IMR-90 (cell line): ENCODE data around the gene TSGA10. TPM values are rescaled to one million over a fixed set of nuclear protein-coding genes. Genes with fewer than 3 reads are reported as not detected.

Experiments used
- ATAC-seq: fragments of 200-7000 bp; cut with Tn5 transposase; 2 replicates; pipeline ENCODE4 v1.9.1; 2020; ENCODE audit warnings: low read depth, mild to moderate bottlenecking, moderate library complexity
- BruUV-seq: library from RNA; stranded (reverse); fragments of 400-500 nt; replicated peaks from 2 replicates; lab custom pipeline; 2021; lab: Mats Ljungman, UMichigan
- CTCF ChIA-PET: fragments of 300-600 bp; formaldehyde crosslinking; extraction: SDS; loops from one replicate; lab custom pipeline; 2021; ENCODE audit warnings: antibody characterized with exemption; lab: Yijun Ruan, JAX
- POLR2A ChIA-PET: fragments of 300-600 bp; sonication (Branson Sonifier 250); formaldehyde crosslinking; loops from one replicate; lab custom pipeline; 2022; ENCODE audit warnings: antibody characterized with exemption; ENCODE audit not compliant: unreplicated experiment; lab: Charles Lee
- DNase-seq: peaks from one replicate; pipeline ENCODE4 v3.0.0; 2013
- H2AFZ ChIP-seq: replicated peaks from 2 replicates; pipeline ENCODE3; 2013; ENCODE audit warnings: low read length, mild to moderate bottlenecking; ENCODE audit not compliant: poor library complexity
- H2AK5ac ChIP-seq: 2 replicates; pipeline ENCODE4 v1.6.1; 2013; ENCODE audit warnings: low read depth, low read length, inconsistent platforms
- H2AK9ac ChIP-seq: replicated peaks from 2 replicates; pipeline ENCODE3; 2013; ENCODE audit warnings: mild to moderate bottlenecking, low read depth, low read length, moderate library complexity; ENCODE audit not compliant: poor library complexity
- H2BK120ac ChIP-seq: 2 replicates; pipeline ENCODE4 v1.6.1; 2013; ENCODE audit warnings: low read depth, low read length, inconsistent platforms
- H2BK15ac ChIP-seq: 3 replicates; pipeline ENCODE4 v1.6.1; 2013; ENCODE audit warnings: low read depth, low read length, inconsistent platforms
- H2BK20ac ChIP-seq: 2 replicates; pipeline ENCODE4 v1.6.1; 2013; ENCODE audit warnings: low read depth, mild to moderate bottlenecking, inconsistent platforms, low read length, moderate library complexity
- H2BK5ac ChIP-seq: 2 replicates; pipeline ENCODE4 v1.6.1; 2013; ENCODE audit warnings: mild to moderate bottlenecking, low read depth, low read length, inconsistent platforms; ENCODE audit not compliant: poor library complexity, severe bottlenecking
- H3K14ac ChIP-seq: replicated peaks from 2 replicates; pipeline ENCODE4 v1.6.1; 2013; ENCODE audit warnings: low read depth, low read length, inconsistent platforms
- H3K18ac ChIP-seq: 2 replicates; pipeline ENCODE4 v1.6.1; 2013; ENCODE audit warnings: low read depth, low read length, control low read depth
- H3K23ac ChIP-seq: 2 replicates; pipeline ENCODE4 v1.6.1; 2013; ENCODE audit warnings: low read depth, low read length, inconsistent platforms
- H3K27ac ChIP-seq: 2 replicates; pipeline ENCODE4 v1.5.1; 2013; ENCODE audit warnings: mild to moderate bottlenecking, control low read depth, low read length; ENCODE audit not compliant: insufficient read depth
- H3K27me3 ChIP-seq: 2 replicates; pipeline ENCODE4 v1.6.1; 2013; ENCODE audit warnings: low read length; ENCODE audit not compliant: control insufficient read depth, insufficient read depth
- H3K36me3 ChIP-seq: 2 replicates; pipeline ENCODE4 v1.6.1; 2013; ENCODE audit warnings: low read length, mixed read lengths; ENCODE audit not compliant: control insufficient read depth, insufficient read depth
- H3K4ac ChIP-seq: 2 replicates; pipeline ENCODE4 v1.6.1; 2013; ENCODE audit warnings: low read depth, low read length, inconsistent platforms
- H3K4me1 ChIP-seq: 2 replicates; pipeline ENCODE4 v1.6.1; 2013; ENCODE audit warnings: low read length, mixed read lengths; ENCODE audit not compliant: control insufficient read depth, insufficient read depth
- H3K4me2 ChIP-seq: 2 replicates; pipeline ENCODE4 v1.6.1; 2013; ENCODE audit warnings: low read depth, mild to moderate bottlenecking, control low read depth, low read length, moderate library complexity
- H3K4me3 ChIP-seq: 2 replicates; pipeline ENCODE4 v1.5.1; 2013; ENCODE audit warnings: low read depth, mild to moderate bottlenecking, control low read depth, low read length, moderate library complexity; ENCODE audit not compliant: insufficient read depth
- H3K56ac ChIP-seq: 2 replicates; pipeline ENCODE4 v1.6.1; 2013; ENCODE audit warnings: low read length, inconsistent platforms; ENCODE audit not compliant: insufficient read depth; ENCODE audit errors: extremely low read depth
- H3K79me1 ChIP-seq, 2 experiments: 2 replicates each; pipeline ENCODE4 v1.6.1; 2013; ENCODE audit warnings: low read length in 2 of 2, inconsistent platforms in 1 of 2, low read depth in 1 of 2
- H3K9ac ChIP-seq: 2 replicates; pipeline ENCODE4 v1.6.1; 2013; ENCODE audit warnings: low read depth, low read length, control low read depth
- H3K9me1 ChIP-seq: 2 replicates; pipeline ENCODE4 v1.6.1; 2013; ENCODE audit warnings: low read length, inconsistent platforms; ENCODE audit not compliant: insufficient read depth
- H3K9me3 ChIP-seq: 2 replicates; pipeline ENCODE4 v1.6.1; 2013; ENCODE audit warnings: low read length; ENCODE audit not compliant: control insufficient read depth, insufficient read depth
- H4K20me1 ChIP-seq: 2 replicates; pipeline ENCODE4 v1.6.1; 2013; ENCODE audit warnings: low read length, inconsistent platforms; ENCODE audit not compliant: insufficient read depth
- H4K5ac ChIP-seq: 2 replicates; pipeline ENCODE4 v1.6.1; 2013; ENCODE audit warnings: mild to moderate bottlenecking, low read depth, low read length, control low read depth
- H4K8ac ChIP-seq, 2 experiments: 2 replicates each; pipeline ENCODE4 v1.6.1; 2013; ENCODE audit warnings: low read depth in 2 of 2, low read length in 2 of 2, control low read depth in 1 of 2, inconsistent platforms in 1 of 2
- H4K91ac ChIP-seq: 2 replicates; pipeline ENCODE4 v1.6.1; 2013; ENCODE audit warnings: low read depth, low read length, inconsistent platforms; ENCODE audit not compliant: insufficient read depth
- CHD1 ChIP-seq: IDR thresholded peaks from 2 replicates; pipeline ENCODE4 v1.6.1; 2012; ENCODE audit warnings: low read depth, low read length, improper control_type of control experiment
- MAZ ChIP-seq: IDR thresholded peaks from 2 replicates; pipeline ENCODE4 v1.6.1; 2012; ENCODE audit warnings: low read depth, mild to moderate bottlenecking, low read length, improper control_type of control experiment, moderate library complexity, borderline replicate concordance
- POLR2A ChIP-seq: IDR thresholded peaks from 2 replicates; pipeline ENCODE4 v1.6.1; 2012; ENCODE audit warnings: mild to moderate bottlenecking, low read depth, low read length
- WGBS, 2 experiments: methylation state at CpG; one replicate each; pipeline versions ENCODE4 v1.1.5 to v1.1.7; 2013; ENCODE audit warnings: missing lambda C conversion rate in 2 of 2; ENCODE audit not compliant: insufficient read length in 1 of 2; ENCODE audit errors: extremely low coverage in 2 of 2; 5-methylcytosine and 5-hydroxymethylcytosine counted together
- dilution Hi-C: fragments of 300-500 bp; cut with HindIII; formaldehyde crosslinking; loops from one replicate; pipeline ENCODE4 v1.14.3; 2018; ENCODE audit warnings: low sequenced_read_pairs; ENCODE audit not compliant: unreplicated experiment
- in situ Hi-C: fragments of 300-500 bp; cut with MboI; formaldehyde crosslinking; loops from 3 replicates; pipeline ENCODE4 v1.14.3; 2019; ENCODE audit warnings: low sequenced_read_pairs, inconsistent platforms, mixed read lengths
- intact Hi-C: fragments of 100-400 bp; cut with micrococcal nuclease; formaldehyde crosslinking; loops from 2 replicates; pipeline ENCODE4 v1.10.0; 2022
- polyA plus RNA-seq, 3 experiments: library from polyadenylated mRNA; depleted of rRNA; stranded (reverse); fragments of >200 nt; gene quantifications; 2 replicates each; pipeline ENCODE4 v1.2.3, GENCODE V29; 2012; ENCODE audit warnings: low replicate concordance in 1 of 3
- total RNA-seq: library from RNA; depleted of rRNA; stranded (reverse); fragments of >200 nt; gene quantifications from 2 replicates; pipeline ENCODE4 v1.2.3, GENCODE V29; 2012
- TF ChIP-seq, protein P1 (sequence below): fragments of 150-350 bp; IDR thresholded peaks from 2 replicates; pipeline ENCODE4 v1.6.1; 2017; ENCODE audit warnings: mild to moderate bottlenecking, antibody characterized with exemption, low read length, low read depth

TSGA10 gene
- total and polyA plus RNA-seq, 2 of the 4 experiments (the other 2 are of a cell fraction): 0.32 to 0.54 TPM

DNA sequence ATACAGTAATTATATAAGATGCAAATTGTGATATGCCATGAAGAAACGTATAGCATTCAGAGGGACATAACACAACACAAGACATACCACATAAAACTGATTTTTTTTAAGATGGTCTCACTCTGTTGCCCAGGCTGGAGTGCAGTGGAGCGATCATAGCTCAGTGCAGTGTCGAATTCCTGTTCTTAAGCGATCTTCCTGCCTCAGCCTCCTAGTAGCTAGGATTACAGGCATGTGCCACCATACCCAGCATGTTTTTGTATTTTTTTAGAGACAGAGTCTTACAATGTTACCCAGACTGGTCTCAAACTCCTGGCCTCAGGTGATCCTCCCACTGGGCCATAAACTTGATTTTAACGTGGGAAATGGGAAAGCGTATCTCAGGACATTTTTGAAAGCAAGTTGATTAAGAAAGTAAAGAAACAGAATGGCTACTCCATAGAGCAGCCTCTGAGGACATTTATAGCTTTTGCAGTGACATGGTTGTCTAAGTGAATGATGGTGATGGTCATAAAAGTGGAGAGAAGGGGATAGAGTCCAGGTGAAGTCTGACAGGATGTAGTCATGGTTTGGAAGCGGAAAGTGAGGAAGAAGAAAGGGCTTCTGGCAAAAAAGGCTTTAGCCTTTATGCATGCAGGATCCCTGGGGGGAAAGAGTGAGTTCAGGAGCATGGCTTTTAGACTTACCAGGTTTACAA is 2.4 kb downstream of the TSGA10 start:
- in situ Hi-C loops: loop anchor here (25.0 kb wide), 1 partner anchor 1110 kb away; no protein-coding TSS in a partner anchor
- no peak overlapping the region for H3K23ac ChIP-seq
- no peak overlapping the region for H3K27ac ChIP-seq
- H3K9me1 ChIP-seq: no peaks in the 10 kb centered on the region
- ATAC-seq: no peak
- no peak overlapping the region for H3K18ac ChIP-seq
- BruUV-seq: no TSS peak
- intact Hi-C loops: no loop called here
- peaks cover 5% of the 10 kb centered on the region for H3K4me1 ChIP-seq
- H3K56ac ChIP-seq: no peak overlapping the region
- H2AFZ ChIP-seq: no peak overlapping the region
- POLR2A ChIA-PET: no interaction called here
- dilution Hi-C loops: no loop called here
- H4K8ac ChIP-seq: no peak overlapping the region
- no peaks in the 10 kb centered on the region for H3K36me3 ChIP-seq
- H4K91ac ChIP-seq: no peak overlapping the region
- no peak overlapping the region for H4K5ac ChIP-seq
- no peak overlapping the region for H3K9ac ChIP-seq
- 100% methylated on average over 1 of the region's 7 CpGs; no CpG with 5 or more reads in 1 of the 2 experiments for WGBS, 2 experiments
- no peak overlapping the region for H3K14ac ChIP-seq
- H2BK20ac ChIP-seq: no peak overlapping the region
- no peak overlapping the region for H2AK5ac ChIP-seq
- H3K9me3 ChIP-seq: no peaks in the 10 kb centered on the region
- no peak overlapping the region for H3K4me2 ChIP-seq
- CTCF ChIA-PET: no interaction called here
- no peak for DNase-seq
- TF ChIP-seq POLR2A (no peak), MAZ (no peak), CHD1 (no peak)
- TF ChIP-seq, protein P1, sequence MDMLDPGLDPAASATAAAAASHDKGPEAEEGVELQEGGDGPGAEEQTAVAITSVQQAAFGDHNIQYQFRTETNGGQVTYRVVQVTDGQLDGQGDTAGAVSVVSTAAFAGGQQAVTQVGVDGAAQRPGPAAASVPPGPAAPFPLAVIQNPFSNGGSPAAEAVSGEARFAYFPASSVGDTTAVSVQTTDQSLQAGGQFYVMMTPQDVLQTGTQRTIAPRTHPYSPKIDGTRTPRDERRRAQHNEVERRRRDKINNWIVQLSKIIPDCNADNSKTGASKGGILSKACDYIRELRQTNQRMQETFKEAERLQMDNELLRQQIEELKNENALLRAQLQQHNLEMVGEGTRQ: no peak
- H2BK120ac ChIP-seq: no peak overlapping the region
- no peak overlapping the region for H2BK5ac ChIP-seq
- no peaks in the 10 kb centered on the region for H4K20me1 ChIP-seq
- H3K4me3 ChIP-seq: no peak overlapping the region
- H3K27me3 ChIP-seq: no peaks in the 10 kb centered on the region
- peaks cover 15 to 20% of the 10 kb centered on the region in 2 experiments for H3K79me1 ChIP-seq
- no peak overlapping the region for H3K4ac ChIP-seq
- H2AK9ac ChIP-seq: no peak overlapping the region
- H2BK15ac ChIP-seq: no peak overlapping the region
